HG03575 (cell line): Measurements from ENCODE around the gene OR51E1.

Experiments used
- ATAC-seq: cut with Tn5 transposase; IDR thresholded peaks from one replicate; pipeline ENCODE4 v1.9.1; 2021; ENCODE audit not compliant: unreplicated experiment, insufficient number of reproducible peaks, low FRiP score; ENCODE audit errors: extremely low read depth

OR51E1 gene

DNA sequence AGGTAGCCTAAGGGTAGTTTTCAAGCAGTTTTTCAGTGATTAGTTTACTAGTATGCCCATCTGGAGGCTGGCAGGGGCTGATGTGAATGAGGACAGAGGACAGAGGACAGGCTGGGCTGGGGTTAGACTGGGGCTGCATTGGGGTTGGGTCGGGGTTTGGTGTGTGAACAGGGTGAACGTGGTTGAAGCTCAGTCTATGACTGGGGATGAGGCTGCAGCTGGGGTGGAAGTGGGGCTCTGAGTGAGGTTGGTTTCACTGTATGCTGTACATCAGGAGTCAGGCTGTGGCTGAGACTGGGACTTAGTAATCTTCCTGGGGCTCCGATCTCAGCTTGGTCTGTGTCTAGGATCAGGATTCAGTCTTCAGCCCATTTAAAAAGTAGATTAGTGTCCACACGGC is 451 bp downstream of the OR51E1 start:
- no peak for ATAC-seq

DNA sequence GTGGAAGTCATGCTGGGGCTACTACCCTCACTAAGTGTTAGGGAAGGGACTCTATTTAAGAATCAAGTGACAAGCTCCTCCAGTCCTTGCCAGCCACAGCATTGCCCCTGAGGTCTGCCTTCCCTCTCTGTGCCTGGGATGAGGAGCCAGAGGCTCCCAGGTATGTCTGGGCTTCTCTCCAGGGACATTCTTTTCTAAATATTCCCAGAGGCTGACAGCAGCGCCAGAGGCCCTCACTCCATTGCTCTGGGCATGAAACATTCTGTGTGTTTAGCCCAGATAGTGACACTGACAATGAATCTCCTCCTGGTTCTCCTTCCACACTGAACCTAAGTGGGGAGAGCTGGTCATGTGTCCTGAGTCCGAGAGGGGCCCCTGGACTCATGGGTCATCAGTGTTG is 2.2 kb downstream of the OR51E1 start:
- ATAC-seq, result no peak

DNA sequence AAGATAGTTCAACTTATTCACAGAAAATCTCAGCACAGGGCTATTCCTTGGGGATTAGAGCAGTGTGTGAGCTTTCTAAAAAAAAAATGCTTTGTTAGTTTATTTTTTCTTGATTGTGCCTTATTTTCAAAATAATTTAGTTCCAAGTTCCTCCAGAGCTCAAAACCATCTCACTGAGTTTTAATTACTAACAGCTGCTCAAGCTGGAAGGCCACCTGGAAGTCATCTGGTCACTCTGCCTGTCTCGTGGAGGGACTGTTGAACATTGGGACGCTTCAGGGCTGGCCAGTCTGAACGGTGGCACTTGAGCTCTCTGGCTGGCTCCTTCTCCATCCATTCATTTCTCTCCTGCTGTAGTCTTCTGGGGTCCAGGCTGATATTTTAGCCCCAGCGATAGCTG is 4.0 kb downstream of the OR51E1 start:
- no peak for ATAC-seq

DNA sequence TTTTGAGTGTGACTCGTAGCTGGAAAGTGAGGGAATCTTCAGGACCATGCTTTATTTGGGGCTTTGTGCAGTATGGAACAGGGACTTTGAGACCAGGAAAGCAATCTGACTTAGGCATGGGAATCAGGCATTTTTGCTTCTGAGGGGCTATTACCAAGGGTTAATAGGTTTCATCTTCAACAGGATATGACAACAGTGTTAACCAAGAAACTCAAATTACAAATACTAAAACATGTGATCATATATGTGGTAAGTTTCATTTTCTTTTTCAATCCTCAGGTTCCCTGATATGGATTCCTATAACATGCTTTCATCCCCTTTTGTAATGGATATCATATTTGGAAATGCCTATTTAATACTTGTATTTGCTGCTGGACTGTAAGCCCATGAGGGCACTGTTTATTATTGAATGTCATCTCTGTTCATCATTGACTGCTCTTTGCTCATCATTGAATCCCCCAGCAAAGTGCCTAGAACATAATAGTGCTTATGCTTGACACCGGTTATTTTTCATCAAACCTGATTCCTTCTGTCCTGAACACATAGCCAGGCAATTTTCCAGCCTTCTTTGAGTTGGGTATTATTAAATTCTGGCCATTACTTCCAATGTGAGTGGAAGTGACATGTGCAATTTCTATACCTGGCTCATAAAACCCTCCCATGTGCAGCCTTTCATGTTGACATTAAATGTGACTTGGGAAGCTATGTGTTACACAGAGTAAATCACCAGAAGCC is 11.0 kb downstream of the OR51E1 start:
- ATAC-seq, result no peak

DNA sequence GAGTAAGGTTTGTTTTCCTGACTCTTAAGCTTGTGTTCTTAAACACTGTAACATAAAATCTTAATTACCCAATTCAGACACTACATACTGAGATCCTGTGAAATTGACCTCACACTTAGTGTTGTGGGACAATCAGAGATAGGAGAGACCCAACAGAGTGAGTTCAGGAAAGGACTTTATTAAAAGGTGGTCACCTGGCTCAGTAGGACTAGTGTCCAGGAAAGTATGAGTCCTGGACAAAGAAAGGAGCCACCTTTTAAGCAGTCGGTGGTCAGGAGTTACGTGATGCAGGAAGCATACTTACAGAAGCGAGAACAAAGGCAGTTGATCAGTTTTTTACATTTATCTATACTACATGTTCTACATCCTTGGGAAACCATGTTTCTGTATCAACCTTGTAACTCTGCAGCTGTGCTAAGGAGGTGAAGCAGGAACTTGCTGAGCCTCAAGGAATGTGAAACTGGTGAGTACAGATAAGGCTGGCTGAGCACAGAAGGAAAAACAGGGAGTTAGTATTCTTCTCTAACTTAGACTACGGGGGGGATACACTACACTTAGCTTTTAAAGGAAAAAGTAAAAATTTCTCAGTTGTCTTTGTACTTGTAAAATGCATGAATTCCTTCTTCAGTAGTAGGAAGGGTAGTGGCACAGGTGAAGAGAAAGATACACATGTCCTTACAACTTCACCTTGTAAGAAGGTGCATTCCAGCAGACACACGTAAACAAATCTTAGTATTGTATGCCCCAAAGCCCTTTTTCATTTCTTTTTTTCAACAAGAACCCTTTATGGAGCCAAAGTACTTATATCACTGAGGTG is 15.1 kb downstream of the OR51E1 start:
- ATAC-seq, result no peak

DNA sequence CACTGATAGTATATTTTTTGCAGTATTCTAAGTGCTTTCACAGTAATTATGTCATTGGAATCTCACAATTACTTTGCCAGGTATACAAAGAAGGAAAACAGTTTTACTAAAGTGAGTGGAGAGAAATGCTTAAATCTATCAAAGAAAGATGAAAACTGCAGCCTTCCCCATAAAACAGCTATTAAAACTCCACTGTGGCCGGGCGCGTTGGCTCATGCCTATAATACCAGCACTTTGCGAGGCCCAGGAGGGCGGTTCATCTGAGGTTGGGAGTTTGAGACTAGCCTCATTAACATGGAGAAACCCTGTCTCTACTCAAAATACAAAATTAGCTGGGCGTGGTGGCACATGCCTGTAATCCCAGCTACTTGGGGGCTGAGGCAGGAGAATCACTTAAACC is 19.1 kb downstream of the OR51E1 start:
- no peak for ATAC-seq

DNA sequence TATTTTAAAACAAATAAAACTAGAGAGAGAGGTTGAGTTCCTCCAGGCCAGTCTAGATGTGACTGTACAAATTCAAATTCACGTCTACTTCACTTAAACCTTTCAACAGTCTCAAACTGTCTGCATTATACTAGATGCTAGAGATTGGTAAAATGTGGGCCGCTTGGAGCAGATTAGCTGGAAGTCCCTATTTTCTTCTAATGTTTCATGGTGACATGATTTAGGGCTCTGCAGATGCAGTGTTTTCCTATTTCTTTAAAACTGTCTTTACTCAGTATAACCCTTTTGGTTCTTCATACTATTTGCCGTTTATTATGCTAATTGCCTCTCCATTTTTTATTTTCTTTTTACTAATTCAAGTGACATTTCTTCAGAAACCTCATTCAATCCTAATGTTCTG is 20.4 kb downstream of the OR51E1 start:
- no peak for ATAC-seq

DNA sequence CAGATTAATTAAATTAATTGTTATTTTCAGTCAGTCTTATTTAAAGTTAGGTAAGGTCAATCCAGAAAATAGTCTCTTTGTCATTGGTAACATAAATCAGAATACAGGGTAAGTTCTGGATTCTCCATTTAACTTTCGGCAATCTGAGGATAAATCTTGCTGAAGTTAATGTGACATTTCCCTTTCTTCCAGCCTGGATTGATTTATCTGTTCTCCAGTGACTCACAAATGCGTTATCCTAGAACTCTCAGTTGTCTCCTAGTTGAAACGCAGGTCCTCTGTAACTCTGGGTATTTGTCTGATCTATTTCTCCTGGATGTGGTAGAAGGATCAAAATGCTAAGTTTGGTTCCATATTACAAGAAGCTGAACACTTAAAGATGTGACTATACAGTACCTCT is 21.0 kb downstream of the OR51E1 start:
- ATAC-seq, result no peak

DNA sequence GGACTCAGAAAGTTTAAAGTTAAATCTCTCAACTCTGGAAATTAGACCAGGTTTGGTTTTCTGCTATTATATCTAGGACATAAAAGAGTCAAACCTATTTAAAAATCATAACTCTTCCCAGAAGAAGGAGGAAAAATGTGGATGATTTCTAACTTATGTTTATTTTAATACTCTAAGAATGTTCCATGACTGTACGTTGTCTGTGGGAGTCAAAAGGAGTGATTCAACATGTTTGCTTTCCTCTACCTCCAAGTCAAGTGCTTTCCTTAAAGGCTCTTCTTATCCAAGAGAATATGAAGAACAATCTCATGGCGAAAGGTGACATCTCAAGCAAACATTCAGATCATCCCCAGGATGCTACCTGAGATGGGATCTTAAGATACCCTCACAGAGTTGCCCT is 21.6 kb downstream of the OR51E1 start:
- no peak for ATAC-seq

DNA sequence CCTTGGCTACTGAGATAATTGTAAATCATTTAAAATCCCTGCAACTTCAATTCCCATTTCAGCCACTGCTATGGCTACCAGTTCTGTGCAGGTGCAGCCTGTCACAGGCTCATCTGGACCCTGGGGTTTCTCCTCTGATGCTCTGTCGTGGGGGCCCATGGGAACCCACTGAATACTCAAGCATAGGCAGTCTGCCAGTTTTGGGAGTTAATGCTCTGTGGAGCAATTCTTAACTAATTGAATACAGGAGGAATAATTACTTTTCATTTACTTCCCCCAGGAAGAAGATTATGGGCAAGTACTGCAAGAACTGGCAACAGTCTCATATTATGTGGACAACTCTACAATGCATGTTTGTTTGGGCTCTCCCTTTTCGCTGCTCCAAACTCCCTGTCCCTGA is 28.0 kb downstream of the OR51E1 start:
- no peak for ATAC-seq

DNA sequence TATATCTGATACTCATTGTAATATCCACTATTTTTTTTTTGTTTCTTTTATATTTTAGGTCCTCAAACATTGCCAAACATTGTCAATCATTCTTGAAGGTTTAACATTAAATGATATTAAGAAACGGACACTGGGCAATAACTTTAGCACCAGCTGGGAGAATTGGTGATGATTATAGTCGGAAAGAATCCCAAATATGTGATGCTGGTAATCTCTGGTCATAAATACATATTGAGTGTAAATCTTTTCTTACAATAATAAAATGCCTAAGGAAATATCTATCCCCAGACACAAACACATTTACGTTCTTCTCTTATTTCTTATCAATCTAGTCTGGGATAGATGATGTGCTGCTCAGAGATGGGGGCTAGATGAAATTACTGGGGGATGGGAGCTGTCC is 28.7 kb downstream of the OR51E1 start:
- ATAC-seq, result no peak

DNA sequence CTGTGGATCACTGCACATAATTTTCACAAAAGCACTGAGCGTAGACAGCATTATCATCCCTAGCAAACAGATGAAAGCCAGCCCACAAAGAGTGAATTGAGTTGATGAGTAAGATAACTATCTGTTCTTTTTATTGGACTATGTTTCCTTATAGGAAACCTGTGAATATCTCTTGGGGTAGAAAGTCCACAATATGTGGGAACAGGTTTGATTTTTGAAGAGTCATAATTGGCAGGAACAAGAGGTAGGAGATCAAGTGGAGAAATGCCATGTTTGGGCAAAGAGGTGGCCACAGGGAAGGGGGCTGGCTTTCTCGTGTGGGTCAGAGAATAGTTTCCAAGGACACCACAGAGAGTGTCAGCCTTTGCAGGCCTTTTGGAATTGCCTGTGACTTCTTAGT is 30.0 kb downstream of the OR51E1 start:
- ATAC-seq, result no peak

DNA sequence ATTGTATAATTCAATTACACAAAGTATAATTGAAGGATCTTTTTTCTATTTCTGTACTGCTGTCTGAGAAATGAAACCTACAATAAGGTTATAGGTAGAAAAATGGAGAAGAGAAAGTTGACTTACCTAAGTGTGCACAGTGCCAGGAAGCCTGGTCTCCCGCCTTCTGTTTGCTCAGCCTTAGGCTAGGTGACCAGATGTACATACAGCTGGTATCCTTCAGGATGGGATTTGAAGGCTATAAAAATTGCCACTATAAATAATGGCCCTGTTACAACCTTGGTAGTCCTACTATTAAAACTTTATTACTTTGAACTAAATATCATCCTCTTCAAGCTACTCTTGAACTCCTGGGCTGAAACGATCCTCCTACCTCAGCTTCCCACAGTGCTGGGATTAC is 34.2 kb downstream of the OR51E1 start:
- no peak for ATAC-seq

DNA sequence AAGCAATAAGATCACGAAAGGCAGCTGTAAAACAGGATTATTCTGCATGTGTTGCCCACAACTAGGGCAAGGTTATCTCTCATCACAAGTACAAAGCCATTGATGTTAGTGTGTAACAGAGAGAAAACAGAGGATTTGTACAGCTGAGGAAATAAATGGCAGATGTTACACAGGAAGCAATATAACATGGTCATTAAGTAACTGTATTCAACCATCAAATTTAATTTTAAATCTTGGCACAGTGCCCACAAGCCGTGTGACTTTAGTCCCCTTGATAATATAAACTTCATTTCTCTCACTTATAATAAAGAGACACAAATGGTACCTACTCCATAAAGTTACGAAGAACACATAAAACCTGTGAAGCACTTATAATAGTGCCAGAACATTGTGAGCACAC is 36.6 kb downstream of the OR51E1 start:
- no peak for ATAC-seq

DNA sequence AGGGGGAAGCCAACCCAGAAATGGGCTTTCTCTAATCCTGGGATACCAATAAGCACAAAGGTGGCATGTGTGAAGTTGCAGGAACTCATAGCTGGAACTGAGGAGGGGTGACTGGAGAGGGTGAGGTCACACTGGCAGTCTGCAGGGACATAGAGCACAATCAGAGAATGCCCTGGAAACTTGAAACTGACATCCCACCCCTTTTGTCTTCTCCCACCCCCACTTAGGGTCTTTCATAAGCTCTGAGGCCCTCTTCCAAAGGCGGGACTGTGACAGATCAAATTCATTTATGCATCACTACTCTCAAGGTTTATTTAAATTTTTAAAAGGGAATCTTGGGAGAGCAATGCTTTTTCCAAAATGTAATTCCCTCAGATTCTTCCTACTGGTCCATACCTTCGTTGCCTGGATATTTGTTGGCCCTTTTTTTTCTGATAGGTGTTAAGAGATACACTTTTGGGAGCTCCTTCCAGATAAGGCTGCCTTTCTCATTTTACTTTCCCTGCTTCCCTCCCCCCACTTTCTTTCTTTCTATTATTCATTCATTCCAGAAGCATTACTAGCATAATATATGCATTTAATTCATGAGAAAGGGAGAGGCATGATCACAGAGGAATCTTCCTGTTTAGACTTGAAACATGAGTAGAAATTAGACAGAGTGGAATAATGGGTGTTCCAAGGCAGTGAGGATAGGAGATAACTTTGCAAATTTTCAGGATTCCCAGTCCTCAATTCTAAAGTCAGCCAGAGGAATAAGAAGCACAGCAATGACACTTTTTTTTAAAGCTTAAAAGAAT is 39.0 kb downstream of the OR51E1 start:
- ATAC-seq, result no peak

DNA sequence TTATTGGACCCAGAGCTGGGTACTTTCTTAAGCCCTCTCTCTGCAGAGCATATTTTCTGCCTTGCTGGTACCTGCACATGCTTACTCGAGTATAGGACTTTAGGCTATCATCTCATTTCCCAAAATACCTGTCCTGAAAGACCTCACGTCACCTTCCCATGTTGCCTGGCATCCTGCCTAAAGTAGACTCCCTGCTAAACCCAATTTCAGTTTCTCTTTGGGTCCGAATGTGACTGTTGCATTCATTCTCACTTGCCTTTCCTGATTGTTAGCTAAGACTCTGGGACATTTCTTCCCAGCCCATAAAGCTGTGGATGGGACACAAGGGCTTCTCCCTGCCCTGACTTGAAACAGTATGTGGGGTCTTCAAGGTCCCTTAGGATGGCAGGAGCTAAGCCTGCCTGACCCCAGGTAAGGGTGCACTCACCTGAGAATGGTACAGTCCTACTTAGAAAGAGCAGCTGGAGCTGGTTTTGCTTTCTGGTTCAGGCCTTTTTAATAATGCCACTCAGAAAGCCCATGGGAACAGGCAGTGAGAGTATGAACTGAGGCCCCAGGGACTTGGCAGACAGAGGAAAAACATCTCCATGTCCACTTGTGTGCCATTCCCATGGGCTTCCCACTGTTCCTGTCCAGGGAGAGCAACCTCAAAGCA is 41.0 kb downstream of the OR51E1 start:
- ATAC-seq, result no peak

DNA sequence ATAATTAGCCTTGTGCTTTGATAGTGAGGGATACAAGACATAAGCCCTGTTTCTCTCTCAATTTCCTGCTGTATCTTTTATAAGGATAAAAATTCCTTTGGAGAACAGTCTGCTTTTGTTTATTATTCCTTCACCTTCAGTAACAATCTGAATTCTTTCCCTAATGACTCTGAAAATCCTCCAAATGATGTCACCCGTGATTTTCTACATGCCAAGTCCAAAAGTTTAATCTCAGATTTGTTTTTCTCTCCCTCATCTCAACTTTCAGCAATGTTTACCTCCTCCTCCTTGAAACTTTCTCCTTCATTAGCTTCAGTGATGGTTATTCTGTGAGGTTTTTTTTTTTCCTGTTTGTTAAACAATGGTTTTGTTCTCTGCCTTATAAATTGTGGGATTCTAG is 51.7 kb downstream of the OR51E1 start:
- no peak for ATAC-seq

DNA sequence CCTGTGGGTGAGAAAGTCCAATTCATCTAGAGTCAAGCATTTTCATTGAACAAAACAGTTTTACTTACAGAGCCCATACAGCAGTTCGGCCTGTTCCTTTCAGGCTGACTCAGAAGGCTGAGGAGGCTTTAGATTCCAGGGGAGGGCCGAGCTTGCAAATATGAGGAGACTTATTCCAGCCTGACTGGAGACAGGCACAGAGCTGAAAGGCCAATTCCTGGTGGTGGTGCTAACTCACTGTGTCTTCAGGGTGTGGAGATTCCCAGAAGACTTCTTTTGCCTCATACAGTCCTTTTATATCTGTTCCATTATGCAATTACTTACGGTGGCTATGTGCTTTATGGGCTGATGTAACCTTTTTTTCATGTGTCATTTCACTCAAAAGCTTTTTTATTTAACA is 53.8 kb downstream of the OR51E1 start, which contains the start of gene OR51E2:
TSS of gene OR51E2 (minus strand) at position 269 of the 400 bp plus-strand sequence. CDS start 15,142 bp downstream, outside the sequence.
- ATAC-seq, result no peak

DNA sequence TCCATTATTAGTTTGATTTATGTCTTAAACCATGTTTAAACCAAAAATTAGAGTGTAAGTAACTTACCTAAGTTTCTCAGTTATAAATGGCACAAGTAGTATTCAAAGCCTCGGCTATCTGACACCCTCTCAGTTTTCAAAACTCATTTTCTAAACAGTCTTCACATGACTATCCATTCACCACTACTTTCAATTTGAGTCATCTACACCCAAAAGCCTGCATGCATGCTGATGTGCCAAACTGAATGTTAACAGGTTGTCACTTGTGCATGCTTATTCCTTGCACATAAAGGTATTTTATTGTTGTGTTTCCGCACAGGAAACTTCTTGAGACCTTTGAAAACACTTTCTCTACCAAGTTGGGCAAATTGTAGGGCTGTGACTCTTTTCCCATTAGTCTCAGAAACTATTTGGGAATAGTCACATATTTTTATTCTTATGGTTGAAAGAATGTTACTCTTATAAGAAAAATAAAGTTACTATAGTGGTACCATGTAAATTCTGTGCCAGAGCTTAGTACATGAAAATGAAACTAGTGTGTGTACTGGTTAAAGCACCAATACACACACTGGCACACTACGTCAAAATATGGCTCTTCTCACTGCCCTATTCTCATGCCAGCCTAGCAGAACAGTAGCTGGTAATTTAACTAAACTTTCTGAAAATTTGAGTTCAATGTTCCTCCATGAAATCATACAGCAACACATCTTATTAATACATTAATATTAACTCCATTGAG is 56.1 kb downstream of the OR51E1 start:
- peak; percentile 96 for ATAC-seq
